NT2/D1 (cell line): ENCODE data around the gene CD2AP.

Source experiments
- SUZ12 ChIP-seq: IDR thresholded peaks from 2 replicates; pipeline ENCODE4 v1.6.1; 2011; ENCODE audit not compliant: insufficient read length, insufficient read depth; ENCODE audit errors: extremely low read depth
- YY1 ChIP-seq: IDR thresholded peaks from 2 replicates; pipeline ENCODE4 v1.6.1; 2011; ENCODE audit not compliant: insufficient read length, insufficient read depth
- ZNF274 ChIP-seq: IDR thresholded peaks from 2 replicates; pipeline ENCODE4 v1.6.1; 2011; ENCODE audit warnings: mild to moderate bottlenecking, low read depth, low read length

- no peak for TF ChIP-seq YY1
- no peak for TF ChIP-seq ZNF274
- no peak for TF ChIP-seq SUZ12
Observed at GRCh38 chr6:47653706-47654105, 176.1 kb downstream of the CD2AP start.
